ENCODE results near the gene CARD19.
"Not testable (repeated sequence)": the region's sequence is repeated elsewhere in the genome, so short reads cannot be mapped to it uniquely, and the experiment has no call there.

Gene CARD19

GRCh38 chr9:93139365-93140182, 43.6 kb downstream of the CARD19 start:
- TF ChIP-seq ZFP30 (CRISPR knock-in tag; IDR thresholded peaks at IDR 0.05) = no peak
- no peak for TF ChIP-seq PATZ1 (CRISPR knock-in tag; IDR thresholded peaks at IDR 0.05; ENCODE audit: borderline replicate concordance)
- no peak for TF ChIP-seq SNAI2 (CRISPR knock-in tag; IDR thresholded peaks at IDR 0.05)
- no peak for TF ChIP-seq CREB5 (CRISPR knock-in tag; IDR thresholded peaks at IDR 0.05; ENCODE audit: low read depth)

GRCh38 chr9:93141771-93142483, 45.9 kb downstream of the CARD19 start:
- no peak for ATAC-seq
- TF ChIP-seq ZC3H10 (CRISPR knock-in tag; IDR thresholded peaks at IDR 0.05) (no peak), TOX (CRISPR knock-in tag; IDR thresholded peaks at IDR 0.05; ENCODE audit: borderline replicate concordance) (no peak), SNAI2 (CRISPR knock-in tag; IDR thresholded peaks at IDR 0.05) (no peak), ZNF70 (CRISPR knock-in tag; IDR thresholded peaks at IDR 0.05) (no peak), CREB5 (CRISPR knock-in tag; IDR thresholded peaks at IDR 0.05; ENCODE audit: low read depth) (no peak), RARB (CRISPR knock-in tag; IDR thresholded peaks at IDR 0.05) (no peak), ESRRG (CRISPR knock-in tag; IDR thresholded peaks at IDR 0.05) (no peak), OSR1 (CRISPR knock-in tag; IDR thresholded peaks at IDR 0.05) (no peak), PATZ1 (CRISPR knock-in tag; IDR thresholded peaks at IDR 0.05; ENCODE audit: borderline replicate concordance) (no peak), PPARA (CRISPR knock-in tag; IDR thresholded peaks at IDR 0.05; ENCODE audit: borderline replicate concordance) (no peak), ISL1 (CRISPR knock-in tag; IDR thresholded peaks at IDR 0.05) (no peak), ZNF565 (CRISPR knock-in tag; conservative IDR thresholded peaks at IDR 0.05; ENCODE audit: low read depth) (no peak), TCF4 (CRISPR knock-in tag; IDR thresholded peaks at IDR 0.05; ENCODE audit: borderline replicate concordance) (no peak), GLIS3 (CRISPR knock-in tag; IDR thresholded peaks at IDR 0.05) (no peak), CSDC2 (CRISPR knock-in tag; IDR thresholded peaks at IDR 0.05) (no peak), ZFP30 (CRISPR knock-in tag; IDR thresholded peaks at IDR 0.05) (no peak), ARNTL (CRISPR knock-in tag; IDR thresholded peaks at IDR 0.05; ENCODE audit: borderline replicate concordance, low read depth) (no peak), CSRNP3 (CRISPR knock-in tag; IDR thresholded peaks at IDR 0.05) (no peak)

More at GRCh38 chr9:93139365-93140182, 43.6 kb downstream of the CARD19 start:
- ATAC-seq = no peak

- TF ChIP-seq CREB5 (CRISPR knock-in tag; IDR thresholded peaks at IDR 0.05; ENCODE audit: low read depth) (no peak), CSDC2 (CRISPR knock-in tag; IDR thresholded peaks at IDR 0.05) (no peak)
- peak; percentile 72 for ATAC-seq
These were observed 48.0 kb downstream of the CARD19 start for GRCh38 chr9:93143830-93144530.

- ATAC-seq = not testable (repeated sequence)
These were observed 50.7 kb downstream of the CARD19 start for GRCh38 chr9:93146696-93147095.

Data from SK-N-SH treated with all-trans-retinoic acid at 6 μM for 48 hours (cell line).